Measurements from ENCODE around the gene EBF3.

GRCh38 chr10:129935102-129935866 is 28.8 kb downstream of the EBF3 start:
- TF ChIP-seq POLR2A (IDR thresholded peaks at IDR 0.05; ENCODE audit: low read length), result no peak
- no peak for TF ChIP-seq GATA1 (IDR thresholded peaks at IDR 0.05; ENCODE audit: low read depth, low read length)
